Vagina (tissue), 2 donors: ENCODE results near the gene TRMT61A.

Experiments used
- POLR2A ChIP-seq, 2 donors: fragments of 450-650 bp; IDR thresholded peaks; one replicate each; pipeline ENCODE4 v1.6.1; 2017; ENCODE audit warnings: antibody characterized with exemption in 2 of 2, mild to moderate bottlenecking in 2 of 2, moderate library complexity in 2 of 2
- TF ChIP-seq, protein P1 (sequence below), 3 experiments: fragments of 450-650 bp in 2 of 3; fragments of 200-600 bp in 1 of 3; sonication (generic) in 1 of 3; IDR thresholded peaks; one replicate each; pipeline ENCODE4 v1.5.1; 2017 to 2019; ENCODE audit warnings: antibody characterized with exemption in 3 of 3, mild to moderate bottlenecking in 2 of 3, moderate library complexity in 2 of 3

DNA sequence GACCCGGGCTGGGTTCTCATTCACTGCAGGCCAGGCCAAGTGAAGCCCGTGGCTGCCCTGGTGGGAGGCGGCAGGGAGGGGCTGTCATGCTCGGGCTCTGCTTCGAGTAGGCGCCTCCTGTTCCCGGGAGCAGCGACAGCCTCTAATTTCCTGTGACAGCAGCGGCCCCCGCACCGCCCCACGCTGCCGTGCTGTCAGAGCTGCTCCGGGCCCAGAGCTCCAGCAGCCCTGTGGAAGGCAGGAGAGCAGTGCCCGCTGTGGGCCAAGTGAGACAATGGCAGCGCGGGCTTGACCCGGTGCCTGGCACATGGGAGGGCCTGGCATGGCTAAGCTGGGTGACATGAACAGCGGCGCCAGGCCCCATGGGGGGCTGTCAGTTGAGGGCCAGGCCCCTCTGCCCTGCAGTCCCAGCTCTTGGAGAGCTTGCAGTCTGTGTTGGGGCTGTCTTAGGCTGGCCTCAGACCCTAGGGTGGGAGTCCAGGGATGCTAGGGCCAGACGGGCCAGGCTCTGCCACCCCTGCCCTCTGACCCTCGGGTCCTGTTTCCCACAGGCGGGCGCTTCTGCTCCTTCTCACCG, 5.1 kb downstream of the TRMT61A start:
- TF ChIP-seq, protein P1, sequence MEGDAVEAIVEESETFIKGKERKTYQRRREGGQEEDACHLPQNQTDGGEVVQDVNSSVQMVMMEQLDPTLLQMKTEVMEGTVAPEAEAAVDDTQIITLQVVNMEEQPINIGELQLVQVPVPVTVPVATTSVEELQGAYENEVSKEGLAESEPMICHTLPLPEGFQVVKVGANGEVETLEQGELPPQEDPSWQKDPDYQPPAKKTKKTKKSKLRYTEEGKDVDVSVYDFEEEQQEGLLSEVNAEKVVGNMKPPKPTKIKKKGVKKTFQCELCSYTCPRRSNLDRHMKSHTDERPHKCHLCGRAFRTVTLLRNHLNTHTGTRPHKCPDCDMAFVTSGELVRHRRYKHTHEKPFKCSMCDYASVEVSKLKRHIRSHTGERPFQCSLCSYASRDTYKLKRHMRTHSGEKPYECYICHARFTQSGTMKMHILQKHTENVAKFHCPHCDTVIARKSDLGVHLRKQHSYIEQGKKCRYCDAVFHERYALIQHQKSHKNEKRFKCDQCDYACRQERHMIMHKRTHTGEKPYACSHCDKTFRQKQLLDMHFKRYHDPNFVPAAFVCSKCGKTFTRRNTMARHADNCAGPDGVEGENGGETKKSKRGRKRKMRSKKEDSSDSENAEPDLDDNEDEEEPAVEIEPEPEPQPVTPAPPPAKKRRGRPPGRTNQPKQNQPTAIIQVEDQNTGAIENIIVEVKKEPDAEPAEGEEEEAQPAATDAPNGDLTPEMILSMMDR (IDR thresholded peaks at IDR 0.05) = no peak
- TF ChIP-seq POLR2A (IDR thresholded peaks at IDR 0.05) = no peak
